IMR-90 (cell line): ENCODE measurements around the gene TTC39B. TPM values are rescaled to one million over a fixed set of nuclear protein-coding genes. Genes with fewer than 3 reads are reported as not detected.

ENCODE experiments used
- ATAC-seq: fragments of 200-7000 bp; cut with Tn5 transposase; 2 replicates; pipeline ENCODE4 v1.9.1; 2020; ENCODE audit warnings: low read depth, mild to moderate bottlenecking, moderate library complexity
- BruUV-seq: library from RNA; stranded (reverse); fragments of 400-500 nt; replicated peaks from 2 replicates; lab custom pipeline; 2021; lab: Mats Ljungman, UMichigan
- CTCF ChIA-PET: fragments of 300-600 bp; formaldehyde crosslinking; extraction: SDS; loops from one replicate; lab custom pipeline; 2021; ENCODE audit warnings: antibody characterized with exemption; lab: Yijun Ruan, JAX
- POLR2A ChIA-PET: fragments of 300-600 bp; sonication (Branson Sonifier 250); formaldehyde crosslinking; loops from one replicate; lab custom pipeline; 2022; ENCODE audit warnings: antibody characterized with exemption; ENCODE audit not compliant: unreplicated experiment; lab: Charles Lee
- DNase-seq: peaks from one replicate; pipeline ENCODE4 v3.0.0; 2013
- H2AFZ ChIP-seq: replicated peaks from 2 replicates; pipeline ENCODE3; 2013; ENCODE audit warnings: low read length, mild to moderate bottlenecking; ENCODE audit not compliant: poor library complexity
- H2AK5ac ChIP-seq: 2 replicates; pipeline ENCODE4 v1.6.1; 2013; ENCODE audit warnings: low read depth, low read length, inconsistent platforms
- H2AK9ac ChIP-seq: replicated peaks from 2 replicates; pipeline ENCODE3; 2013; ENCODE audit warnings: mild to moderate bottlenecking, low read depth, low read length, moderate library complexity; ENCODE audit not compliant: poor library complexity
- H2BK120ac ChIP-seq: 2 replicates; pipeline ENCODE4 v1.6.1; 2013; ENCODE audit warnings: low read depth, low read length, inconsistent platforms
- H2BK15ac ChIP-seq: 3 replicates; pipeline ENCODE4 v1.6.1; 2013; ENCODE audit warnings: low read depth, low read length, inconsistent platforms
- H2BK20ac ChIP-seq: 2 replicates; pipeline ENCODE4 v1.6.1; 2013; ENCODE audit warnings: low read depth, mild to moderate bottlenecking, inconsistent platforms, low read length, moderate library complexity
- H2BK5ac ChIP-seq: 2 replicates; pipeline ENCODE4 v1.6.1; 2013; ENCODE audit warnings: mild to moderate bottlenecking, low read depth, low read length, inconsistent platforms; ENCODE audit not compliant: poor library complexity, severe bottlenecking
- H3K14ac ChIP-seq: replicated peaks from 2 replicates; pipeline ENCODE4 v1.6.1; 2013; ENCODE audit warnings: low read depth, low read length, inconsistent platforms
- H3K18ac ChIP-seq: 2 replicates; pipeline ENCODE4 v1.6.1; 2013; ENCODE audit warnings: low read depth, low read length, control low read depth
- H3K23ac ChIP-seq: 2 replicates; pipeline ENCODE4 v1.6.1; 2013; ENCODE audit warnings: low read depth, low read length, inconsistent platforms
- H3K27ac ChIP-seq: 2 replicates; pipeline ENCODE4 v1.5.1; 2013; ENCODE audit warnings: mild to moderate bottlenecking, control low read depth, low read length; ENCODE audit not compliant: insufficient read depth
- H3K27me3 ChIP-seq: 2 replicates; pipeline ENCODE4 v1.6.1; 2013; ENCODE audit warnings: low read length; ENCODE audit not compliant: control insufficient read depth, insufficient read depth
- H3K36me3 ChIP-seq: 2 replicates; pipeline ENCODE4 v1.6.1; 2013; ENCODE audit warnings: low read length, mixed read lengths; ENCODE audit not compliant: control insufficient read depth, insufficient read depth
- H3K4ac ChIP-seq: 2 replicates; pipeline ENCODE4 v1.6.1; 2013; ENCODE audit warnings: low read depth, low read length, inconsistent platforms
- H3K4me1 ChIP-seq: 2 replicates; pipeline ENCODE4 v1.6.1; 2013; ENCODE audit warnings: low read length, mixed read lengths; ENCODE audit not compliant: control insufficient read depth, insufficient read depth
- H3K4me2 ChIP-seq: 2 replicates; pipeline ENCODE4 v1.6.1; 2013; ENCODE audit warnings: low read depth, mild to moderate bottlenecking, control low read depth, low read length, moderate library complexity
- H3K4me3 ChIP-seq: 2 replicates; pipeline ENCODE4 v1.5.1; 2013; ENCODE audit warnings: low read depth, mild to moderate bottlenecking, control low read depth, low read length, moderate library complexity; ENCODE audit not compliant: insufficient read depth
- H3K56ac ChIP-seq: 2 replicates; pipeline ENCODE4 v1.6.1; 2013; ENCODE audit warnings: low read length, inconsistent platforms; ENCODE audit not compliant: insufficient read depth; ENCODE audit errors: extremely low read depth
- H3K79me1 ChIP-seq, 2 experiments: 2 replicates each; pipeline ENCODE4 v1.6.1; 2013; ENCODE audit warnings: low read length in 2 of 2, inconsistent platforms in 1 of 2, low read depth in 1 of 2
- H3K9ac ChIP-seq: 2 replicates; pipeline ENCODE4 v1.6.1; 2013; ENCODE audit warnings: low read depth, low read length, control low read depth
- H3K9me1 ChIP-seq: 2 replicates; pipeline ENCODE4 v1.6.1; 2013; ENCODE audit warnings: low read length, inconsistent platforms; ENCODE audit not compliant: insufficient read depth
- H3K9me3 ChIP-seq: 2 replicates; pipeline ENCODE4 v1.6.1; 2013; ENCODE audit warnings: low read length; ENCODE audit not compliant: control insufficient read depth, insufficient read depth
- H4K20me1 ChIP-seq: 2 replicates; pipeline ENCODE4 v1.6.1; 2013; ENCODE audit warnings: low read length, inconsistent platforms; ENCODE audit not compliant: insufficient read depth
- H4K5ac ChIP-seq: 2 replicates; pipeline ENCODE4 v1.6.1; 2013; ENCODE audit warnings: mild to moderate bottlenecking, low read depth, low read length, control low read depth
- H4K8ac ChIP-seq, 2 experiments: 2 replicates each; pipeline ENCODE4 v1.6.1; 2013; ENCODE audit warnings: low read depth in 2 of 2, low read length in 2 of 2, control low read depth in 1 of 2, inconsistent platforms in 1 of 2
- H4K91ac ChIP-seq: 2 replicates; pipeline ENCODE4 v1.6.1; 2013; ENCODE audit warnings: low read depth, low read length, inconsistent platforms; ENCODE audit not compliant: insufficient read depth
- BHLHE40 ChIP-seq: fragments of 150-350 bp; IDR thresholded peaks from 2 replicates; pipeline ENCODE4 v1.6.1; 2016; ENCODE audit warnings: mild to moderate bottlenecking, low read depth, low read length
- CEBPB ChIP-seq: IDR thresholded peaks from 2 replicates; pipeline ENCODE4 v1.6.1; 2012; ENCODE audit warnings: low read depth, low read length, improper control_type of control experiment
- CHD1 ChIP-seq: IDR thresholded peaks from 2 replicates; pipeline ENCODE4 v1.6.1; 2012; ENCODE audit warnings: low read depth, low read length, improper control_type of control experiment
- FOS ChIP-seq: fragments of 150-350 bp; IDR thresholded peaks from 2 replicates; pipeline ENCODE4 v1.6.1; 2016; ENCODE audit warnings: low read depth, low read length
- MAZ ChIP-seq: IDR thresholded peaks from 2 replicates; pipeline ENCODE4 v1.6.1; 2012; ENCODE audit warnings: low read depth, mild to moderate bottlenecking, low read length, improper control_type of control experiment, moderate library complexity, borderline replicate concordance
- MXI1 ChIP-seq: IDR thresholded peaks from 2 replicates; pipeline ENCODE4 v1.6.1; 2012; ENCODE audit warnings: low read depth, mild to moderate bottlenecking, low read length, moderate library complexity, borderline replicate concordance
- NFE2L2 ChIP-seq: fragments of 150-350 bp; IDR thresholded peaks from 2 replicates; pipeline ENCODE4 v1.6.1; 2016; ENCODE audit warnings: low read depth, mild to moderate bottlenecking, low read length
- POLR2A ChIP-seq: IDR thresholded peaks from 2 replicates; pipeline ENCODE4 v1.6.1; 2012; ENCODE audit warnings: mild to moderate bottlenecking, low read depth, low read length
- RAD21 ChIP-seq: IDR thresholded peaks from 2 replicates; pipeline ENCODE4 v1.6.1; 2012; ENCODE audit warnings: low read length, improper control_type of control experiment
- RFX5 ChIP-seq: IDR thresholded peaks from 2 replicates; pipeline ENCODE4 v1.8.0; 2012; ENCODE audit warnings: low read depth, mild to moderate bottlenecking, low read length, moderate library complexity
- SMC3 ChIP-seq: fragments of 150-350 bp; IDR thresholded peaks from 2 replicates; pipeline ENCODE4 v1.6.1; 2016; ENCODE audit warnings: low read depth, mild to moderate bottlenecking, antibody characterized with exemption, low read length, moderate library complexity
- WGBS, 2 experiments: methylation state at CpG; one replicate each; pipeline versions ENCODE4 v1.1.5 to v1.1.7; 2013; ENCODE audit warnings: missing lambda C conversion rate in 2 of 2; ENCODE audit not compliant: insufficient read length in 1 of 2; ENCODE audit errors: extremely low coverage in 2 of 2; 5-methylcytosine and 5-hydroxymethylcytosine counted together
- dilution Hi-C: fragments of 300-500 bp; cut with HindIII; formaldehyde crosslinking; loops from one replicate; pipeline ENCODE4 v1.14.3; 2018; ENCODE audit warnings: low sequenced_read_pairs; ENCODE audit not compliant: unreplicated experiment
- in situ Hi-C: fragments of 300-500 bp; cut with MboI; formaldehyde crosslinking; loops from 3 replicates; pipeline ENCODE4 v1.14.3; 2019; ENCODE audit warnings: low sequenced_read_pairs, inconsistent platforms, mixed read lengths
- intact Hi-C: fragments of 100-400 bp; cut with micrococcal nuclease; formaldehyde crosslinking; loops from 2 replicates; pipeline ENCODE4 v1.10.0; 2022
- polyA plus RNA-seq, 3 experiments: library from polyadenylated mRNA; depleted of rRNA; stranded (reverse); fragments of >200 nt; gene quantifications; 2 replicates each; pipeline ENCODE4 v1.2.3, GENCODE V29; 2012; ENCODE audit warnings: low replicate concordance in 1 of 3
- total RNA-seq: library from RNA; depleted of rRNA; stranded (reverse); fragments of >200 nt; gene quantifications from 2 replicates; pipeline ENCODE4 v1.2.3, GENCODE V29; 2012
- TF ChIP-seq, protein P1 (sequence below): fragments of 150-350 bp; IDR thresholded peaks from 2 replicates; pipeline ENCODE4 v1.6.1; 2016; ENCODE audit warnings: low read depth, mild to moderate bottlenecking, low read length, moderate library complexity, borderline replicate concordance
- TF ChIP-seq, protein P2 (sequence below): fragments of 150-350 bp; IDR thresholded peaks from 2 replicates; pipeline ENCODE4 v1.6.1; 2017; ENCODE audit warnings: mild to moderate bottlenecking, antibody characterized with exemption, low read length, low read depth
- TF ChIP-seq, protein P3 (sequence below): conservative IDR thresholded peaks from 2 replicates; pipeline ENCODE4 v1.5.1; 2012; ENCODE audit warnings: mild to moderate bottlenecking, low read depth, low read length, improper control_type of control experiment

Gene TTC39B
- total and polyA plus RNA-seq, 2 of the 4 experiments (the other 2 are of a cell fraction) = 2.5 to 12.2 TPM

DNA sequence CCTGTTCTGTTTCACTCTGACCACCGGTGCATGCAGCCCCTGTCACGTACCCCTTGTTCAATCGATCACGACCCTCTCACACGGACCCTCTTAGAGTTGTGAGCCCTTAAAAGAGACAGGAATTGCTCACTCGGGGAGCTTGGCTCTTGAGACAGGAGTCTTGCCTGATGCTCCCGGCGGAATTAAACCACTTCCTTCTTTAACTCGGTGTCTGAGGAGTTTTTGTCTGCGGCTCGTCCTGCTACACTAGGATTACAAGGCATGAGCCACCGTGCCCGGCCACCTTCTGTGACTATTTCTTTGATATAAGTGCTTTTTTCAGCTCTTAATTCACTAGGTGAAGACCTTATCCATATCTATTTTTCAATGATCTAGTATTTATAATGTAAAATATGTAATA lies 167.5 kb downstream of the TTC39B start:
- no peak overlapping the region for H2AK5ac ChIP-seq
- H2BK120ac ChIP-seq = no peak overlapping the region
- no TSS peak for BruUV-seq
- H3K79me1 ChIP-seq = no peaks in the 10 kb centered on the region
- no peak for ATAC-seq
- no peak overlapping the region for H2AK9ac ChIP-seq
- POLR2A ChIA-PET = no interaction called here
- H3K27ac ChIP-seq = no peak overlapping the region
- no peak overlapping the region for H4K91ac ChIP-seq
- no peaks in the 10 kb centered on the region for H3K9me1 ChIP-seq
- no peak overlapping the region for H3K23ac ChIP-seq
- H3K9me3 ChIP-seq = no peaks in the 10 kb centered on the region
- H3K14ac ChIP-seq = no peak overlapping the region
- peaks cover 8% of the 10 kb centered on the region for H3K27me3 ChIP-seq
- H4K5ac ChIP-seq = no peak overlapping the region
- H3K4me3 ChIP-seq = no peak overlapping the region
- no peaks in the 10 kb centered on the region for H3K4me1 ChIP-seq
- in situ Hi-C loops = loop anchor here (5.0 to 25.0 kb wide), 3 partner anchors 37 to 302 kb away; no protein-coding TSS in a partner anchor
- CTCF ChIA-PET = interaction anchor here (0.6 to 0.8 kb wide), 2 partner anchors 9 to 92 kb away, joined by 3 read pairs; no protein-coding TSS in a partner anchor
- H4K8ac ChIP-seq = no peak overlapping the region
- no peak overlapping the region for H3K4ac ChIP-seq
- no peaks in the 10 kb centered on the region for H4K20me1 ChIP-seq
- no peak overlapping the region for H2BK5ac ChIP-seq
- no peak overlapping the region for H2BK15ac ChIP-seq
- DNase-seq = no peak
- H3K4me2 ChIP-seq = no peak overlapping the region
- TF ChIP-seq MXI1 (no peak), CHD1 (no peak), MAZ (no peak), RFX5 (no peak), RAD21 (no peak), CEBPB (no peak), POLR2A (no peak), SMC3 (no peak), BHLHE40 (no peak), NFE2L2 (no peak), FOS (no peak)
- TF ChIP-seq, protein P1, sequence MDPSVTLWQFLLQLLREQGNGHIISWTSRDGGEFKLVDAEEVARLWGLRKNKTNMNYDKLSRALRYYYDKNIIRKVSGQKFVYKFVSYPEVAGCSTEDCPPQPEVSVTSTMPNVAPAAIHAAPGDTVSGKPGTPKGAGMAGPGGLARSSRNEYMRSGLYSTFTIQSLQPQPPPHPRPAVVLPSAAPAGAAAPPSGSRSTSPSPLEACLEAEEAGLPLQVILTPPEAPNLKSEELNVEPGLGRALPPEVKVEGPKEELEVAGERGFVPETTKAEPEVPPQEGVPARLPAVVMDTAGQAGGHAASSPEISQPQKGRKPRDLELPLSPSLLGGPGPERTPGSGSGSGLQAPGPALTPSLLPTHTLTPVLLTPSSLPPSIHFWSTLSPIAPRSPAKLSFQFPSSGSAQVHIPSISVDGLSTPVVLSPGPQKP = no peak
- TF ChIP-seq, protein P2, sequence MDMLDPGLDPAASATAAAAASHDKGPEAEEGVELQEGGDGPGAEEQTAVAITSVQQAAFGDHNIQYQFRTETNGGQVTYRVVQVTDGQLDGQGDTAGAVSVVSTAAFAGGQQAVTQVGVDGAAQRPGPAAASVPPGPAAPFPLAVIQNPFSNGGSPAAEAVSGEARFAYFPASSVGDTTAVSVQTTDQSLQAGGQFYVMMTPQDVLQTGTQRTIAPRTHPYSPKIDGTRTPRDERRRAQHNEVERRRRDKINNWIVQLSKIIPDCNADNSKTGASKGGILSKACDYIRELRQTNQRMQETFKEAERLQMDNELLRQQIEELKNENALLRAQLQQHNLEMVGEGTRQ = no peak
- TF ChIP-seq, protein P3, sequence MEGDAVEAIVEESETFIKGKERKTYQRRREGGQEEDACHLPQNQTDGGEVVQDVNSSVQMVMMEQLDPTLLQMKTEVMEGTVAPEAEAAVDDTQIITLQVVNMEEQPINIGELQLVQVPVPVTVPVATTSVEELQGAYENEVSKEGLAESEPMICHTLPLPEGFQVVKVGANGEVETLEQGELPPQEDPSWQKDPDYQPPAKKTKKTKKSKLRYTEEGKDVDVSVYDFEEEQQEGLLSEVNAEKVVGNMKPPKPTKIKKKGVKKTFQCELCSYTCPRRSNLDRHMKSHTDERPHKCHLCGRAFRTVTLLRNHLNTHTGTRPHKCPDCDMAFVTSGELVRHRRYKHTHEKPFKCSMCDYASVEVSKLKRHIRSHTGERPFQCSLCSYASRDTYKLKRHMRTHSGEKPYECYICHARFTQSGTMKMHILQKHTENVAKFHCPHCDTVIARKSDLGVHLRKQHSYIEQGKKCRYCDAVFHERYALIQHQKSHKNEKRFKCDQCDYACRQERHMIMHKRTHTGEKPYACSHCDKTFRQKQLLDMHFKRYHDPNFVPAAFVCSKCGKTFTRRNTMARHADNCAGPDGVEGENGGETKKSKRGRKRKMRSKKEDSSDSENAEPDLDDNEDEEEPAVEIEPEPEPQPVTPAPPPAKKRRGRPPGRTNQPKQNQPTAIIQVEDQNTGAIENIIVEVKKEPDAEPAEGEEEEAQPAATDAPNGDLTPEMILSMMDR = no peak
- H2BK20ac ChIP-seq = no peak overlapping the region
- no peak overlapping the region for H3K56ac ChIP-seq
- H3K36me3 ChIP-seq = no peaks in the 10 kb centered on the region
- H2AFZ ChIP-seq = no peak overlapping the region
- H3K18ac ChIP-seq = no peak overlapping the region
- 80% methylated on average over 6 of the region's 13 CpGs; no CpG with 5 or more reads in 1 of the 2 experiments for WGBS, 2 experiments
- intact Hi-C loops = loop anchor here (10.0 kb wide), 1 partner anchor 375 kb away; no protein-coding TSS in a partner anchor
- dilution Hi-C loops = no loop called here
- H3K9ac ChIP-seq = no peak overlapping the region
